ENCODE data around the gene PACS2. TPM values are rescaled to one million over a fixed set of nuclear protein-coding genes. Genes with fewer than 3 reads are reported as not detected.
"Not testable (repeated sequence)": the region's sequence is repeated elsewhere in the genome, so short reads cannot be mapped to it uniquely, and the experiment has no call there.

The PACS2 gene
- total RNA-seq, 1 experiment from 2014 or later: 33.3 TPM

- no peak for DNase-seq (ENCODE audit: low read depth)
These were observed 15.0 kb downstream of the PACS2 start for GRCh38 chr14:105329411-105330150.

DNA sequence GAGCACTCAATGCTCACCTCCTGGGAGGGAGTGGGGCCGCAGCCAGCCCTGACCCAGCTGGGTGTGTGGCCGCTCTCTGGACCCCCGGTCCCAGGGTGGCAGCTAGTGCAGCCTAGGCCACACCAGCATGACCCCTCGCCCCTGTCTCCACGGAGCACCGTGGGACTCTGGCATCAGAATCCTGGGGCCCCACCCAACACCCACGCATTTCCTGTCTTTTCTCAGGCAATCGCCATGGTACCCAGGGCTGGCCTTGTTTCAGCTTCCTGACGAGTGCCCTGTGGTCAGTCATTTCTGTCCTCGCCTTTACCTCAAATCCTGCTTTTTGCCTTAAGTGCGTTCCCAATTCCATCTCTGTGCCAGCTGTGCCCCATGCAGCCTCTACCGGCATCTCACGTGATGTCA lies 15.9 kb downstream of the PACS2 start:
- DNase-seq (ENCODE audit: low read depth): peak; percentile 24

DNA sequence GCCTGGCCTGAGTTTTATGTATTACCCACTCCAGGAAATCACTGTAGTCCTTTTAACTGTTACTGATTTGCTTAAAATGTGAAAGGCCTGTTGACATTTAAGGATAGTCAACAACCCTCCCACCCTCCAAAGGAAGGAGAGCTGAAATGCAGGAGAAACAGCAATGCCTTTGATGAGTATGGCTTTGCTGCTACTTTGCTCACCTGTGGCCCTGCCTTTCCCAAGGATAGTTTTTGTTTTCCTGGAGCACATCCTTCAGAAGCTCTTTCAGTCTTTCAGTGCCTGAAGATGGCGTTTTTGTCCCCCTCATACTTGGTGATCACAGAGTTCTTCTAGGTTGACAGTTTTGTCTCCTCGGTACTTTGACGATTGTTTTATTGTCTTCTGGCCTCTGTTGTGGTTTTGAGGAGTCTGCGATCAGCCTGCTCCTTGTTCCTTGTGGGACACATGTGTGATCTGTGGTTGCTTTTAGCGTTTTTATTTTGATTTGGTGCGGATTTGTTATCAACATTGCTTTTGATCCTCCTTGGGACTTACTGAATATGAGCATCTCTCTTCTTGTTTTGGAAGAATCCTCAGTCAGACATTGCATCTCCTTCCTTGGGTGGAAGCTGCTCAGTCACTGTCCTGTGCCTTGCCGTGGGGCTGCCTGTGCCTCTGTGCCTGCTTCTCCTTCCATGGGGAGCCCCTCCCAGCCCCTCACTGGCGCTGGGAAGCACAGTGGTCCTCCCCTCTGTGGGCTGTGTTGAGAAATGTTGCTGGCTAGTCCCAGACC lies 17.2 kb downstream of the PACS2 start:
- no peak for DNase-seq (ENCODE audit: low read depth)

DNA sequence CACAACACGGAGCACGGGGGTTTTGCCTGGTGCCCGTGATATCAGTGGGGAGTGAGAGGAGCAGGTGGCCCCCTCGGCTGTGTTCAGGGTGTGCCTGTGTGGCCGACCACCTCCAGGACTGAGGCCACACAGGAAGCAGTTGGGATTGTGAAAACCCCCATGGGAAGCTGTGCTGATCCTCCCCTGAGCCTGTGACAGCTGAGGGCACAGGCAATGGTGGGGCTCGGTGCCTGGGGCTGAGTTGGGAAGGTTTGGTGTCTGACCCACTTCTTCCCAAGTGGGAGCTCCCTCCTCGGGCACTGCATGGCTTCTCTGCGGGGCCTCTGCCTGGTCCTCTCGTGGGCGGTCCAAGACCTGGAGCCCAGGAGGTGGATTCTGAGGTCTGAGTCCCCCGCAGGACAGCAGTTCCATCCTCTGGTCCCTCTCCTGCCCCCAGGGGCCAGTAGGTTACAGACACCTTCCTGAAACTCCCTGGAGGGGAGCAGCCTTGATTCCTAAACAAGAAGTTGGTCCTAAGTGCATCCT lies 17.9 kb downstream of the PACS2 start:
- DNase-seq (ENCODE audit: low read depth): no peak

GRCh38 chr14:105333020-105333490 lies 18.5 kb downstream of the PACS2 start:
- no peak for DNase-seq (ENCODE audit: low read depth)

DNA sequence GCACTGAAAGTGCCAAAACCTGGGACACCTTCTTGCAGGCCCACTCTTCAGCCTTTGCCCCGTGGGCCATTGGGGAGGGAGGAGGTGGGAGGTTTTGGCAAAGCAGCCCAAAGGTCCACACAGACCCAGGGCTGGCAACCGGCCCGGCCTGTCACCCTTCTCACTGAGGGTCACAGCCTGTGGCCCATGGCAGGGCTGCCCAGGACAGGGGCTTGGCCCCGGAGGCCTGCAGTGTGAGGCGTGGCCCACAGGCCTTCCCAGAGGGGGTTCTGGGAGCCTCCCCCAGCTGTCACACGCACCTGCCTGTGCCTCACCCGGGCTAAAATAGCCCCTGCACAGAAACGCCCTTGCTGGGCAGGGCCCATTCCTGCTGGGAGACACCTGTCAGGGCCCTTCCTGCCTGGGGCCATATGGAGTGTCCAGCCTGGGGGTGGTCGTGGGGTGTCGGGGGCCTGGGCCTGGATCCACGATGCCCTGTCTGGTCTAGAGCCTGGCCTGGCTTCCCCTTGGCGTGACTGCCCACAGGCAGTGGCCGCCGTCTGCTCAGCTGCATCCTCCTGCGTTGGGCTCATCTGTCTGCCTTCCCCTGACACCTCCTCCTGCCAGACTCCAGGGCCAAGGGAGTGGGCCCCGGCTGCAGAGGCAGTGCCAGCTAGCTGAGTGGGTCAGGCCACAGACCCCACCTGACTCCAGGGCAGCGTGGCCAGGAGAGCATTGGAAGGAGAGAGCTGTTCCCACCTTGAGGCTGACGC lies 19.2 kb downstream of the PACS2 start:
- DNase-seq (ENCODE audit: low read depth): no peak

DNA sequence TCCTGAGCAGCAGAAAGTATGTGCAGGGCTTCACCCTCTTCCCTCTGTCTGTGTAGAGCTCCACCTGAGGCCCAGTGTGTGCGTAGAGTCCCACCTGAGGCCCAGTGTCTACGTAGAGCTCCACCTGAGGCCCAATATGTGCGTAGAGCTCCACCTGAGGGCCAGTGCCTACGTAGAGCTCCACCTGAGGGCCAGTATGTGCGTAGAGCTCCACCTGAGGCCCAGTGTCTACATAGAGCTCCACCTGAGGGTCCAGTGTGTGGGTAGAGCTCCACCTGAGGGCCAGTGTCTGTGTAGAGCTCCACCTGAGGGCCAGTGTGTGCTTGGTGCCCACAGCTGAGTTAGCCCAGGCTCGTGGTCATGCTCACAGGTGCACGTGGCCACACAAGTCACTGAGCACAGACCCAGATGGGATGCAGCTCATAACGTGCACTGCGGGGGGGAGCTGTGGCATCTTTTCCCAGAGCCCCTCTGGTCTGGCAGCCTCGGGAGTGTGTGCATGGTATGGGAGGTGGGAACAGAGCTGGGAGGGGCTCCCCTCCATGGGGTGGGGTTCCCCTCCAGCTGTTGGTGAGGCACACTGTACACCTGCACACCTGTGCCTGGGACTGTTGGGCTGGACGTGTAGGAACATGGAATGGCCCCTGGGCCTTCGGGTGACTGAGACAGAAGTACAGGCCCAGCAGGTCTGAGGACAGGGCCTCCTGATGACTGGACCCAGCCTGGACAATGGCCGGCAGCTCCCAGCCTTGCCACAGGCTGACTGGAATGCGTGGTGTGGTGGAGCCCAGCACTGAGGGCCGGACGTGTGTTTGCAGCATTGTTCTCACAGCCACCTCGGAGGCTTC lies 20.1 kb downstream of the PACS2 start:
- DNase-seq (ENCODE audit: low read depth): no peak

DNA sequence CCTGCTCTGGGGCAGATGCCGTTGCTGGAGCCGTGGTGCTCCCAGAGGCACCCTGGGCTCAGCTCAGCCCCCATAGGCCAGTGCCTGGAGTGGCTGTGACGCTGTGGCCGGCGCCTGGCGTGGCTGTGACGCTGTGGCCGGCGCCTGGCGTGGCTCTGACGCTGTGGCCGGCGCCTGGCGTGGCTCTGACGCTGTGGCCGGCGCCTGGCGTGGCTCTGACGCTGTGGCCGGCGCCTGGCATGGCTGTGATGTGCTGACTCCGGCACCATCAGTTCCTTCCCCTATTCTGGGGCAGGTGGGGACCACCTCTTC lies 20.6 kb downstream of the PACS2 start:
- DNase-seq (ENCODE audit: low read depth): not testable (repeated sequence)

DNA sequence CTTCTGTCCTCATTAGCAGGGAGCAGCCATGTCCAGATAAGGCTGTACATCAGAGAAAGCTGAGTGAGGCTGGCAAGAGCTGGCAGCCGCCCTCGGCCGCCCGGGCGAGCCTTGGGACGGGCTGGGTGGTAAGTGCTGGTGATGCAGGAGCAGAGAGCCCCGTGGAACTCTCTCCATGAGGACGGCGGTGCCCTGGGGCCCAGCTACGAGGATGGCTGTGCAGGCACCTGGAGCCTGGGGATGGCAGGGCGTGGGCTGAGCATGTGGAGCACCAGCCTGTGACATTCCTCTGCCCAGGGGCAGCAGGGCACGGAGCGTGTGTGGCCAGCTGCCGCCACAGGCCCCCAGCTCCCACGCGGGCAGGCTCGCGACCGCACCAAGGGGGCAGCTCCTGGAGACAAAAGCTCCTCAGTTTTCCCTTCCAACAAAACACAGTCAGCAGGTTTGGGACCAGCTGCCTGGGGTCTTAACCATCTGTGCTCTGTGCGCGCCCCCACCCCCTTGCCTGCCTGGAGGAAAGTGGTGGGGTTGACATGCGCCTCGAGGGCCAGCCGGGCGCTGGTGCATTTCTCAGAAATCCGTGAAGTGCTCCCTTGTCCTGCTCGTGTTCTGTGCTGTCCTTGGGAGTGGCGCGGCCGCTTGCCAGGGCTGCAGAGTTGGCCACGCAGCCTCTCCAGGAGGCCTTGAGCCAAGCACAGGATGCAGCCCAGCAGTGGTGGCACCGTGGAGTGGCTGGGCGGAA lies 21.4 kb downstream of the PACS2 start:
- DNase-seq (ENCODE audit: low read depth): no peak

- DNase-seq (ENCODE audit: low read depth): no peak
These were observed 22.1 kb downstream of the PACS2 start for GRCh38 chr14:105336477-105337287.

GRCh38 chr14:105337433-105337832 lies 22.9 kb downstream of the PACS2 start:
- DNase-seq (ENCODE audit: low read depth): no peak

- no peak for DNase-seq (ENCODE audit: low read depth)
These were observed 23.6 kb downstream of the PACS2 start for GRCh38 chr14:105337966-105338741.

DNA sequence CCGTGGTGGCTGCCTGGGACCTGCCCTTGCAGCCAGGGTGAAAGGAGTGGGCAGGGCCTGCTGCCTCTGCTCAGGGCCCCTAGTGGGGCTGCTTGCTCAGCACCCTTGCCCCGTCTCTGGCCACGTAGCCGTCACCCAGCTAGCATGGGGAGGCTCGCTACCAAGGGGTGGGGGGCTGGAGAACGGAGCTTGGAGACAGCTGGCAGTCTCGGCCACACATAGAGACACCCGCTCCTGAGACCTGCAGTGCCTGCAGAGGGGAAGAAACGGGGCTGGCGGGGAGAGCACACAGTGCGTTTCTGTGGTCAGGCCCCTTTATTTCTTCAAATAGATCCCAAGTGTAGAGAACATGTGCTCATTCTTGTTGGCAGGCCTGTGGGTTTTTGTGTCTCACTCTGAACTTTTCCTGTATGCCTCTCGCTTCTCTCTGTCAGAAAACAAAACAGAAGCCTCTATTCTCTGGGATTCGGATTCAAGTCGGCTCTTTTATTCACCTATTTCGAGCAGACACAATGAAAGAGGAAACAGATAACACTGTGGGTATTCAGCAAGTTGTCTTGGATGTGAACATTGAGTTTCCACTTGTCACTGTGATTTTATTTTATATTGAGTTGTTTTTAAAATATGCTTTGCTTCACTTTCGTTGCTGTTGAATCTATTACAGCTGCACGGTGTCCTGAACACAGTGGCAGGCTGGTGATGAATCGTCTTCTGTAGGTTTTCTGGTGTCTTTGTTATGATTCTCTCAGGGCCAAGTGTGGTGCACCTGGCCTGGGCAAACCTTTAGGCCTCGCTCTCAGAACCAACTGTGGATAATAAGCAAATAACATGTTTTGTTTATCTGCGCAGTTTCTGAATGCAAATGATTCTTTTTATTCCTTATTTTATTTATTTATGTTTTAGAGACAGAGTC lies 26.5 kb downstream of the PACS2 start:
- DNase-seq (ENCODE audit: low read depth): no peak

DNA sequence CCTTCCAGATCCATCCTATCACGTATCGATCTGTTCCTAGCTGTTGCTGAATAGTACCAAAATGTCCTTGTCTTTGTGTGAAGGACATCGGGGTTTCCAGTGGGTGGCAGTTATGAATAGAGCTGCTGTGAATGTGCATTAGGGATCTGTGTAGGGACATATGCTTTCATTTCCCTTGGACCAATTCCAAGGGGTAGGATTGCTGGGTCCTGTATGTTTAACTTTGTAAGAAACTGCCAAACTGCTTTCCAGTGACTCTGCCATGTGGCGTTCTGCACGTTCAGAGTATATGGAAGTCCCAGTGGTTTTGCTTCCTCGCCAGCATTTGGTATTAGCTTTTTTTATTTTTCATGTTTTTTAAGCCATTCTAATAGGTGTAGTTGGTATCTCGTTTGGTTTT lies 28.6 kb downstream of the PACS2 start:
- DNase-seq (ENCODE audit: low read depth): no peak

DNA sequence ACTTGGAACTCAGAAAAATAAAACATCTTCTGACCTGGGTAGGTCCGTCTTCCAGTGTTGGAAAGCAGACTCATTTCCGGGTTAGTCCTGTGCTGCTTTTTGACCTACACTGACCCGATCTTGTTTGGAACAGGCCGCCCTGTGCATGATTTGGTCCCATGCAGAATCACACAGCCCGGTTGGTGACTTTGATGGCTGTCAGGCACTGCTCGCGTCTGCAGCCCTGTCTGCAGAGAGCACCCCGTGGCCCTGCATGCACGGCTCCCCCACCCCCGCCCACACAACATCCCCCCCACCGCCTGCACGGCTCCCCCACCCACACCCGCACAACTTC lies 31.6 kb downstream of the PACS2 start:
- DNase-seq (ENCODE audit: low read depth): no peak

GRCh38 chr14:105346876-105347586 lies 32.5 kb downstream of the PACS2 start:
- DNase-seq (ENCODE audit: low read depth): no peak

GRCh38 chr14:105347587-105347968 lies 33.0 kb downstream of the PACS2 start:
- DNase-seq (ENCODE audit: low read depth): no peak

Measured in HT1080 (cell line).